GM21576 (cell line): Measurements from ENCODE around the gene MRPL52.

Source experiments
- ATAC-seq: cut with Tn5 transposase; IDR thresholded peaks from one replicate; pipeline ENCODE4 v1.9.1; 2021; ENCODE audit warnings: mild to moderate bottlenecking, moderate library complexity; ENCODE audit not compliant: unreplicated experiment

The MRPL52 gene

DNA sequence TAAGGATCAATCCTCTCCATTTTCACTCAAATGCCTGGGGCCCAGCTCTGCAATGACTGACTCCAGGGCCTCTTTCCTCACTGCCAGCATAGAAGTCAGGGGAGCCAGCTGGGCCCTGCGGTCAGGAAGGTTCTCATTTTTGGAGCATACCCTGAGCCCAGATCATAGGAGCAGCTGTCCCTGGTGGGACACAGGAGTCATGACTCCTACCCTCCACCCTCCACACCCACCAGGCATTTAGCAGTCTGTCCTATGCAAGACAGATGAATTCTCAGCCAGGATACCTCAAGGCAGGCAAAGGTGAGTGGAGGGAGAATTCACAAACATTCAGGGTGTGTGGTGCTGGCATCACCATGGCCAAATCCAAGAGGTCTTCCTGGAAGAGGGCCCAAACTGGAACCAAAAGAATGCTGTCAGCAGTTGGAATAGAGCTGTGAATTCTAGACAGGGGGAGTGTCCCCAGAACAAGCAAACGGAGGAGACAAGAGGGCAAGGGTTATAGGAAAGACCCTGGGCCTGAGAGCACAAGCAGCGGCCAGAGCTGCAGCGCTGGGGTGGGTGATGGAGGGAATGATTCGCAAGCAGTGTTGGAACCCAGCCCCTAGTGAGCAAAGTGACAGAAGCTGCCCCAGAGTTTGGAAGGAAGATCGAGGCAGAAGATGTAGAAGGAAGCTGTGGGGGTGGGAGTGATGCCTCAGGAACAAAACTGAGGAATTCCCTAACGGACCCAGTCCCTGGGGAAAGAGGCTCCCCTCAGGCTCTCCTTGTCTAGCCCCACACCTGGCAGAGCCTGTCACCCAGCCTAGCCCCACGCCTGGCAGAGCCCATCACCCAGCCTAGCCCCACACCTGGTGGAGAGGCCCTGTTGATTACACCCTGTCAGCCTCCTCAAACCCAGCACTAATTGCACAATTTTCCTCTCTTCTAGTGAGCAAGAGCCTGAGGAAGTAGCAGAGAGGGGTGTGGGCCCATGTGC, 48.9 kb downstream of the MRPL52 start:
- no peak for ATAC-seq

DNA sequence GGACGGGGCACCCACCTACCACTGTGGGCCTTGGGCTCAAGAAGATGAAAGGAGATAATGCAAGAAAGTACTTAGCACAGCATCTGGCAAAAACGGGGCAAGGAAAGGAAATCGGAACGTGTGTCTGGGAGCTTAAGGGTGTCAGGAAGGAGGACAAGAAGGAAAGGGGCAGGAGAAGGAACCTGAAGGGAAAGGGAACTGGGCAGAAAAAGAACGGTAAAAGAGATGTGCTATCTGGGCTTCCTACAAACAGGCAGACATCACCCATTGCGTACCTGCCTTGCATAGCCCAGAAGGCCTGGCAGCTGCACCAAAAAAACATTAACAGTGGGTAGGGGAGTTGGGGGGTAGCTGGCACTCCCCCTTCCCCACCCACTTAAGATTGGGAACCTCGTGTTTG, 52.4 kb downstream of the MRPL52 start:
- ATAC-seq = no peak

DNA sequence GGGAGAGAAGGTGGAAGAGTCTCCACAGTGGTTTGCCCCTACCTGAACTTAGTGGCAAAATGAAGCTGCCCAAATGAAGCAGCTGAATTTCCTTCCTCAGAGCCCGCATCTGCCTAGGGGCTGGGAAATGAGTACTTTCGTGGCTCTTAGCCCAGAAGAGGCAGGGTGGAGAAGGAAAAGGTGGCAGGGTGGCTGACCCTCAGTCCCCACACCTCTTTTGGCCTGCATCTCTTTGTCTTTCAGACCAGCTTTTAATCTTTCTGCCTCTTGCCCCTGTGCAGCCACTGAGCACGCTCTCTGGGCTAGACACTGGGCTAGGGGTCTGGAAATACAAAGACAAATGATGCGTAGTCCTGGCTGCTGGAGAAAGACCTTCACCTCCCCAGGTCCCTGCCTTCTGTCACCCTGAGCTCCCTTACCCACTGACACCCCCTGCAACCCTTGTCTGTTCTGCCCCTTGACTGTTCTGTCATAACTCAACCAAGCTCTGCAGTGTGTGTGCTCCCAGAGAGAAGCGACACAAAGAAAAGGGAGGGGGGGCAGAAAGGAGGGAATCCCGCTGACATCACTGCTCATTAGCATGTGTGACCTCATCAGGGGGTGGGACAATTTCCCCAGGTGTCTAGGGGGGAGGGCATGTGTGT, 53.0 kb downstream of the MRPL52 start:
- ATAC-seq = no peak

DNA sequence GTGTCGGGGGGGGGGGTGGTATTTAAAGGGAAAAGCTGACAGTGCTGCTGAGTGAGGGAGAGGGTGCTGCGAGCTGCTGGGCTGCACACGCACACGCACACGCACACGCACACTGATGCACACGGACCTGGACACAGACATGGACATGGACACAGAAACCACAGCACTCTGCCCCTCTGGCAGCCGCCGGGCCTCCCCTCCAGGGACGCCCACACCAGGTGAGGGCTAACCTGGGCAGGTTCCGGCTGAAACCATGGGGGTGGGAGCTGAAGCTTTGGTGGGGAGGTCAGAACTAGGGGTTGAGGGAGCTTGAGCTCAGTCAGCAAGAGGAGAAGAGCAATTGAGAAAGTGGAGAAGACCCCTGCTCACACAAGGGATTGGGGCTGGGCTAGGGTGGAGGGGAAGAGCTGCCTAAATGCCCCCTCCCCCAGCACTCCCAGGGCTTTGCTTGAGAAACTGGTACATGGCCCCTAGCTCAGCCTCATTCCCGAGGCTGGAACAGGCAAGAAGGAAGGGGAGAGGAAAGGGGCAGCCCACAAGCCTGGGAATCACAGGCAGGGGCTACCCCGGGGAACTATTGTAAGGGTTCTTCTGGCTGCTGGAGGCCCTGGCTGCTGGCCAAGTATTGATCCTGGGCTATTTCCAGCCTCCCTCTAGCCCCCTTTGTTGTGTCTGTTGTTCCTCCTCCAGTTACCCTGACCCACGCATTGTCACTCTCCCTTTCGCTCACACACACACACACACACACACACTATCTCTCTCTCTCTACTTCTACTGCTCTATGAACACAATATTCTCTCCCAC, 53.7 kb downstream of the MRPL52 start, which contains the start of gene REM2:
Gene REM2 (plus strand): TSS at position 50 of the 804 bp plus-strand sequence. CDS start 66 bp downstream, at position 116.
- ATAC-seq = no peak

- ATAC-seq = no peak
Measured at GRCh38 chr14:22884076-22884737, 54.5 kb downstream of the MRPL52 start.
